GM23338 (cell line): ENCODE results near the gene NCOR2.

Experiments used
- CREB1 ChIP-seq: fragments of 250-450 bp; sonication (Bioruptor Pico); IDR thresholded peaks from 2 replicates; pipeline ENCODE4 v1.5.0; 2020; ENCODE audit warnings: low read depth, mild to moderate bottlenecking, moderate library complexity
- CTCF ChIP-seq, 2 experiments: fragments of 200-600 bp in 1 of 2; sonication (generic) in 1 of 2; conservative IDR thresholded peaks; 2 replicates each; pipeline versions ENCODE4 v1.5.1 to v1.6.1; 2016 to 2017; ENCODE audit warnings: antibody characterized with exemption in 2 of 2, low read depth in 2 of 2, mild to moderate bottlenecking in 2 of 2, moderate library complexity in 1 of 2
- ETS1 ChIP-seq: IDR thresholded peaks from 2 replicates; pipeline ENCODE4 v1.6.1; 2016; ENCODE audit warnings: antibody characterized with exemption
- EZH2 ChIP-seq: fragments of 200-600 bp; sonication (generic); IDR thresholded peaks from one replicate; pipeline ENCODE4 v1.8.0; 2017; ENCODE audit warnings: antibody characterized with exemption, mild to moderate bottlenecking, low read depth; ENCODE audit not compliant: unreplicated experiment
- EZH2phosphoT487 ChIP-seq: fragments of 200-600 bp; sonication (generic); IDR thresholded peaks from one replicate; pipeline ENCODE4 v1.8.1; 2018; ENCODE audit warnings: antibody characterized with exemption; ENCODE audit not compliant: unreplicated experiment
- NANOG ChIP-seq: IDR thresholded peaks from 2 replicates; pipeline ENCODE4 v1.6.1; 2016; ENCODE audit warnings: antibody characterized with exemption, borderline replicate concordance
- ZNF462 ChIP-seq: fragments of 250-450 bp; sonication (Bioruptor Pico); IDR thresholded peaks from 2 replicates; pipeline ENCODE4 v1.5.0; 2020; ENCODE audit warnings: mild to moderate bottlenecking, moderate library complexity

- TF ChIP-seq CTCF (conservative IDR thresholded peaks at IDR 0.05; ENCODE audit: low read depth in 2 of 2) (no peak), NANOG (no peak), EZH2 (no peak), EZH2phosphoT487 (no peak), CREB1 (CRISPR knock-in tag) (no peak), ETS1 (no peak), ZNF462 (CRISPR knock-in tag) (no peak)
Observed at GRCh38 chr12:124588751-124589267, 21.4 kb upstream of the NCOR2 start.
